ENCODE results near the gene IFNK. TPM values are rescaled to one million over a fixed set of nuclear protein-coding genes. Genes with fewer than 3 reads are reported as not detected.
A peak's percentile ranks its signal among the peaks of the same experiment; 100 is the strongest.

IFNK gene
- total RNA-seq, 2 donors from 2014 or later = not detected

DNA sequence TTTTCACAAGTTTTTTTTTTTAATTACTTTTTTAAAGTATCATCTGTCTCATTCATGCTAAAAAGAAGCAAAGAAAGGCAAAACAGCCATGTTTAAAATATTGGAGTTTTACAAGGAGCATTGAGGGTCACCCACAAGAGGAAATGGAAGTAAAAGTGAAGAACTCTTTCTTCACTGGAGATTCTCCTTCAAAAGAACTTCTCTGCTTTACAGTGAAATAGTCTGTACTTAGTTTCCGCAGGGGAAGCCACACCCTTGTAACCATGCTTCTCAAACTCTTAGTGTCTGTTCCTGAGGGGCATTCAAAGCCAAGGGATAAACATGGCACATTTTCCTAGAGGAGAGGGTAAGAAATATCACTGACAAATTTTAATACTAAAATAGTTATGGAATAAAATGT, 40.6 kb downstream of the IFNK start:
- Histone ChIP-seq H3K36me3 (peaks cover 11% of the 10 kb centered on the region), H3K27me3 (replicated peaks; ENCODE audit: insufficient read depth) (no peaks in the 10 kb centered on the region), H3K4me1 (ENCODE audit: control insufficient read depth in 1 of 2, low read depth in 2 of 2) (no peaks in the 10 kb centered on the region), H3K9me3 (no peaks in the 10 kb centered on the region), H3K27ac (peak overlapping the region in 1 of 2 donors; percentile 19), H3K4me3 (no peak overlapping the region)
- ATAC-seq (ENCODE audit: insufficient number of reproducible peaks, low FRiP score, low read depth) (no peak), DNase-seq (ENCODE audit: low spot score) (no peak)
- TF ChIP-seq, protein P1, sequence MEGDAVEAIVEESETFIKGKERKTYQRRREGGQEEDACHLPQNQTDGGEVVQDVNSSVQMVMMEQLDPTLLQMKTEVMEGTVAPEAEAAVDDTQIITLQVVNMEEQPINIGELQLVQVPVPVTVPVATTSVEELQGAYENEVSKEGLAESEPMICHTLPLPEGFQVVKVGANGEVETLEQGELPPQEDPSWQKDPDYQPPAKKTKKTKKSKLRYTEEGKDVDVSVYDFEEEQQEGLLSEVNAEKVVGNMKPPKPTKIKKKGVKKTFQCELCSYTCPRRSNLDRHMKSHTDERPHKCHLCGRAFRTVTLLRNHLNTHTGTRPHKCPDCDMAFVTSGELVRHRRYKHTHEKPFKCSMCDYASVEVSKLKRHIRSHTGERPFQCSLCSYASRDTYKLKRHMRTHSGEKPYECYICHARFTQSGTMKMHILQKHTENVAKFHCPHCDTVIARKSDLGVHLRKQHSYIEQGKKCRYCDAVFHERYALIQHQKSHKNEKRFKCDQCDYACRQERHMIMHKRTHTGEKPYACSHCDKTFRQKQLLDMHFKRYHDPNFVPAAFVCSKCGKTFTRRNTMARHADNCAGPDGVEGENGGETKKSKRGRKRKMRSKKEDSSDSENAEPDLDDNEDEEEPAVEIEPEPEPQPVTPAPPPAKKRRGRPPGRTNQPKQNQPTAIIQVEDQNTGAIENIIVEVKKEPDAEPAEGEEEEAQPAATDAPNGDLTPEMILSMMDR (IDR thresholded peaks at IDR 0.05) = no peak

DNA sequence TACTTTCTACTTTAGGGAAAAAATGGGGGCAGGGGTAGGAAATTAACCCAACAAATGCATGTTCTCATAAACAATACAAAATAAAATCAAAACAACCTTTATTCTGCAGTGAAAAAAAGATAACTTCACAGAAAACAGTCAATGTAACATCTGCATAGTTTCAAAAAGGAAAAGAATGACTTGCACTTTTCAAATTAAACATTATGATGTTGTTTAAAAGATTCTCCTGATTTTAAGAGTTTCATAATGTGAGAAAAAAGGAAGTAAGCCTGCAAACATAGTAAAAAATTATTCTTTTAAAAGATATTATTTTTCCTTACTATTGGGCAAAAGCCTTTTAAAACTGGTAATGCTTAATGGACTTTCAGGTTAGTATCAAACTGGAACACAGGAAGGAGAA, 41.6 kb downstream of the IFNK start:
- TF ChIP-seq, protein P1 (IDR thresholded peaks at IDR 0.05) = no peak
- Histone ChIP-seq H3K36me3 (peaks cover 8% of the 10 kb centered on the region), H3K4me1 (ENCODE audit: control insufficient read depth in 1 of 2, low read depth in 2 of 2) (no peaks in the 10 kb centered on the region), H3K9me3 (no peaks in the 10 kb centered on the region), H3K4me3 (no peak overlapping the region), H3K27me3 (replicated peaks; ENCODE audit: insufficient read depth) (no peaks in the 10 kb centered on the region), H3K27ac (no peak overlapping the region)
- ATAC-seq (ENCODE audit: insufficient number of reproducible peaks, low FRiP score, low read depth) (no peak), DNase-seq (ENCODE audit: low spot score) (no peak)

DNA sequence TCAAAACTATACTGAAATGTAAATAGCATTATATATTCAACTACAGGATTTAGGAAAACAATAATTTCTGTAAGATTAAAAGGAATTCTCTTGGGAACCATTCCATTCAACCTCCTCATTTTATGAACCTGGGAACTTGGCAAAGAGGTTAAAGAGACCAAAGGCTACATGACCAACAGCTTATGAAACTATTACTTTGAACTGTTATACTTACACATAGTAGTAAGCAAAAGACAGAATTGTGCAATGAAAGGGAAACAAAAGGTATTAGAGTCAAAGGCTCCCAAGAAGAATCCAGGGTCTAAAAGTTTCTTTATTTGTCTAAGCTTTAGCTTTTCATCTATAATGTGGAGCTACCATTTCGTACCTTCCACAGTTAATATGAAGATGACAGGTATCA, 42.0 kb downstream of the IFNK start:
- H3K36me3 ChIP-seq = peaks cover 6% of the 10 kb centered on the region
- TF ChIP-seq, protein P1 (IDR thresholded peaks at IDR 0.05) = no peak
- no peak overlapping the region for H3K4me3 ChIP-seq
- no peaks in the 10 kb centered on the region for H3K9me3 ChIP-seq
- H3K27ac ChIP-seq = no peak overlapping the region
- no peak for DNase-seq (ENCODE audit: low spot score)
- ATAC-seq (ENCODE audit: insufficient number of reproducible peaks, low FRiP score, low read depth) = no peak
- H3K4me1 ChIP-seq (ENCODE audit: control insufficient read depth in 1 of 2, low read depth in 2 of 2) = peaks cover 0 to 2% of the 10 kb centered on the region in 2 donors
- H3K27me3 ChIP-seq (replicated peaks; ENCODE audit: insufficient read depth) = no peaks in the 10 kb centered on the region

DNA sequence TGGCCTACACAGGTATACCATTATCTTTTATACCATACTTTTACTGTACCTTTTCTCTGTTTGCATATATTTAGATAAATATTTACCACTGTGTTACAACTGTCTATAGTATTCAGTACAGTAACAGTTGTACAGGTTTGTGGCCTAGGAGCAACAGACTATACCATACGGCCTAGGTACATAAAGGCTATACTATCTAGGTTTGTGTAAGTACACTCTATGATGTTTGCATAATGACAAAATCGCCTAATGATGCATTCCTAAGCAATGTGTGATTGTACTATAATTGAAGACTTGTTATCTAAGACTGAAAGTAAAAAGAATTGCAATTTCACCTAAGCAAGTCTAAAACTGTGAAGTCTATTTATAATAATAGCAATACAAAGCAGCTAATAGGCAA, 45.3 kb downstream of the IFNK start:
- Histone ChIP-seq H3K9me3 (no peaks in the 10 kb centered on the region), H3K27me3 (replicated peaks; ENCODE audit: insufficient read depth) (no peaks in the 10 kb centered on the region), H3K27ac (no peak overlapping the region), H3K4me1 (ENCODE audit: control insufficient read depth in 1 of 2, low read depth in 2 of 2) (peaks cover 4 to 14% of the 10 kb centered on the region in 2 donors), H3K4me3 (no peak overlapping the region), H3K36me3 (peaks cover 6% of the 10 kb centered on the region)
- ATAC-seq (ENCODE audit: insufficient number of reproducible peaks, low FRiP score, low read depth) (no peak), DNase-seq (ENCODE audit: low spot score) (no peak)
- TF ChIP-seq, protein P1 (IDR thresholded peaks at IDR 0.05) = no peak

DNA sequence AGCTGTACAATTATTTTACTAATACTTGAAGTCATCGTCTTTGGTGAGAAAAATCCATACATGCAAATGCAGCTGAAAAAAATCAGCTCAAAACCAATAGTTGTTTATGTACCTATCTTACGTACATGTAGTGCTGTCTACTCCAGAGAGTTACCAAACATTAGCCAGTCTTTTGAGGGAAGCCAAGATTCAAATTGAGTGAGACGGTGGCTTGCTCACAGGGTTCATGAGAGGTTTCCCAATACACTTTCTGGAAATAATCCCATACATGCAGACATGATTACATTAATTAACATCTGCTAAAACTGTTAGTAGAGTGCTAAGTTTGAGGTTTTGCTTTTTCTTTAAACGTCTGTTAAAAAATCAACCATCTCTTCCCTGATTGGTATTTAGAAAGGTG, 46.9 kb downstream of the IFNK start:
- Histone ChIP-seq H3K4me3 (no peak overlapping the region), H3K27me3 (replicated peaks; ENCODE audit: insufficient read depth) (no peaks in the 10 kb centered on the region), H3K36me3 (peaks cover 6% of the 10 kb centered on the region), H3K27ac (no peak overlapping the region), H3K9me3 (no peaks in the 10 kb centered on the region), H3K4me1 (ENCODE audit: control insufficient read depth in 1 of 2, low read depth in 2 of 2) (peaks cover 4 to 14% of the 10 kb centered on the region in 2 donors)
- TF ChIP-seq, protein P1 (IDR thresholded peaks at IDR 0.05) = no peak
- no peak for ATAC-seq (ENCODE audit: insufficient number of reproducible peaks, low FRiP score, low read depth)
- no peak for DNase-seq (ENCODE audit: low spot score)
